Chondrocyte (in vitro differentiated cells): Measurements from ENCODE around the gene PRKAB2. TPM values are rescaled to one million over a fixed set of nuclear protein-coding genes. Genes with fewer than 3 reads are reported as not detected.
"Not testable (repeated sequence)": the region's sequence is repeated elsewhere in the genome, so short reads cannot be mapped to it uniquely, and the experiment has no call there.

ENCODE experiments used
- DNase-seq: peaks from one replicate; pipeline ENCODE4 v3.0.0; 2021; ENCODE audit warnings: mixed read lengths, low spot score
- H3K27ac Mint-ChIP-seq: one replicate; pipeline ENCODE4 v1.8.0; 2021; ENCODE audit warnings: mild to moderate bottlenecking, moderate library complexity, mixed read lengths; ENCODE audit not compliant: unreplicated experiment
- H3K27me3 Mint-ChIP-seq: 2 replicates; pipeline ENCODE4 v1.8.0; 2021; ENCODE audit warnings: low read depth, mixed read lengths
- H3K36me3 Mint-ChIP-seq: 2 replicates; pipeline ENCODE4 v1.8.0; 2021; ENCODE audit warnings: low read depth, mixed read lengths
- H3K4me1 Mint-ChIP-seq: 2 replicates; pipeline ENCODE4 v1.8.0; 2021; ENCODE audit warnings: low read depth, mild to moderate bottlenecking, mixed read lengths
- H3K4me3 Mint-ChIP-seq: one replicate; pipeline ENCODE4 v1.8.0; 2021; ENCODE audit warnings: mild to moderate bottlenecking, moderate library complexity, mixed read lengths; ENCODE audit not compliant: unreplicated experiment
- H3K9me3 Mint-ChIP-seq: 2 replicates; pipeline ENCODE4 v1.8.0; 2021; ENCODE audit warnings: low read depth, mixed read lengths
- total RNA-seq: library from RNA; stranded (reverse); gene quantifications from 3 replicates; pipeline ENCODE4 v1.2.1, GENCODE V29; 2021
- TF ChIP-seq, protein P1 (sequence below): fragments of 200-600 bp; sonication (generic); IDR thresholded peaks from 2 replicates; pipeline ENCODE4 v1.5.0; 2021; ENCODE audit warnings: antibody characterized with exemption, mild to moderate bottlenecking, moderate library complexity

PRKAB2 gene
- total RNA-seq, 1 donor from 2014 or later, result 29.5 TPM

DNA sequence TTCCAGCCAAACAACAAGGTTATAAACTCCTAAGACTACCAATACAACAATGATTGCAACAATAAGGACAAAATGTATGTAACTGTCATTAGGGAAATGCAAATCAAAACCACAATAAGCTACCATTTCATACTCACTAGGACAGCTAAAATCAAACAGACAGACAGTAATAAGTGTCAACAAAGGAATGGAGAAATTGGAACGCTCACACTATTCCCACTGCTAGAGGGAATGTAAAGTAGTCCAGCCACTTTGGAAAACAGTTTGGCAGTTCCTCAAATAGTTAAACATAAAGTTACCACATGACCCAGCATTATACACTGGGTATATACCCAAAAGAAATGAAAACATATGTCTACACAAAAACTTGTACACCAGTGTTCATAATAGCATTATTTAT lies 9.3 kb downstream of the PRKAB2 start:
- TF ChIP-seq, protein P1, sequence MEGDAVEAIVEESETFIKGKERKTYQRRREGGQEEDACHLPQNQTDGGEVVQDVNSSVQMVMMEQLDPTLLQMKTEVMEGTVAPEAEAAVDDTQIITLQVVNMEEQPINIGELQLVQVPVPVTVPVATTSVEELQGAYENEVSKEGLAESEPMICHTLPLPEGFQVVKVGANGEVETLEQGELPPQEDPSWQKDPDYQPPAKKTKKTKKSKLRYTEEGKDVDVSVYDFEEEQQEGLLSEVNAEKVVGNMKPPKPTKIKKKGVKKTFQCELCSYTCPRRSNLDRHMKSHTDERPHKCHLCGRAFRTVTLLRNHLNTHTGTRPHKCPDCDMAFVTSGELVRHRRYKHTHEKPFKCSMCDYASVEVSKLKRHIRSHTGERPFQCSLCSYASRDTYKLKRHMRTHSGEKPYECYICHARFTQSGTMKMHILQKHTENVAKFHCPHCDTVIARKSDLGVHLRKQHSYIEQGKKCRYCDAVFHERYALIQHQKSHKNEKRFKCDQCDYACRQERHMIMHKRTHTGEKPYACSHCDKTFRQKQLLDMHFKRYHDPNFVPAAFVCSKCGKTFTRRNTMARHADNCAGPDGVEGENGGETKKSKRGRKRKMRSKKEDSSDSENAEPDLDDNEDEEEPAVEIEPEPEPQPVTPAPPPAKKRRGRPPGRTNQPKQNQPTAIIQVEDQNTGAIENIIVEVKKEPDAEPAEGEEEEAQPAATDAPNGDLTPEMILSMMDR, result no peak
- Mint-ChIP-seq H3K4me3 (no peak overlapping the region), H3K27ac (no peak overlapping the region), H3K4me1 (peaks cover 24% of the 10 kb centered on the region), H3K27me3 (no peaks in the 10 kb centered on the region), H3K36me3 (peaks cover 40% of the 10 kb centered on the region), H3K9me3 (no peaks in the 10 kb centered on the region)
- no peak for DNase-seq

DNA sequence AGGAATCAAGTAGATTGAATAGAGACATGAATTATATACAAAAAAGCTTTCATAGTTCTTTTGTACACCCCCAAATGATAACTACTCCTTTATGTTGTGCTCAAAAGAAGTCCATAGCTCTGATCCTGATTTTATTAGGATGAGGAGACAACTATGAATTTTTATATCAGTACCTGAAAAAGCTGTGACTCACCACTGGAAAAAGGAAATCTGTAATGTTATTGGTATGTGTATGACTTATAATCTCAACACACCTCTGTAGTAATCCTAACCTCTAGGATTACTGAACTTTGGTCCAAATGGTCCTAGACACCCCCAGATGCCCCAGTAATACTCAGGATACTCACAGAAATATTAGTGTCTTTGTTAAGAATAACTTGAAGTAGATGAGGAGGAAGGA lies 10.2 kb downstream of the PRKAB2 start:
- no peaks in the 10 kb centered on the region for H3K9me3 Mint-ChIP-seq
- TF ChIP-seq, protein P1, result no peak
- H3K4me1 Mint-ChIP-seq, result peaks cover 14% of the 10 kb centered on the region
- H3K36me3 Mint-ChIP-seq, result peaks cover 48% of the 10 kb centered on the region
- no peak overlapping the region for H3K4me3 Mint-ChIP-seq
- H3K27me3 Mint-ChIP-seq, result no peaks in the 10 kb centered on the region
- DNase-seq, result no peak
- H3K27ac Mint-ChIP-seq, result no peak overlapping the region

DNA sequence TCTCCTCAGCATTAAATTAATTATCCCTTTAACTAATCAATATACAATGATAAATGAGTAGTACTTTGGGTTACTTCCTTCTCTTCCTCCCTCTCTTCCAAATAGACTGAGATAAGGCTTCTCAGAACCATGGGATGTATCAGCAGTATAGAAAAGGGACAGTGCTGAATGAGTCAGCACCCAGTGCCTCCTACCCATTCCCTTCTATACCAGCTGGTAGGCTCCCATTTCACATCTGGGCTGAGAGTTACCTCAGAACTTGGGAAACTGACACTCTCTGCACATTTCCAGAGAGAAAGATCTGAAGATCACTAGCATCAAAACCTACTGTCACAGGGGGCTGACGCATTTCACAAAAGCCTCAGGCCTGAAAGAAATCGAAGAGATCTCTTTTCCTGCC lies 15.2 kb downstream of the PRKAB2 start:
- H3K27me3 Mint-ChIP-seq, H3K9me3 Mint-ChIP-seq, H3K27ac Mint-ChIP-seq, H3K4me3 Mint-ChIP-seq, DNase-seq, H3K4me1 Mint-ChIP-seq: not testable (repeated sequence)
- H3K36me3 Mint-ChIP-seq, result peaks cover 51% of the 10 kb centered on the region

DNA sequence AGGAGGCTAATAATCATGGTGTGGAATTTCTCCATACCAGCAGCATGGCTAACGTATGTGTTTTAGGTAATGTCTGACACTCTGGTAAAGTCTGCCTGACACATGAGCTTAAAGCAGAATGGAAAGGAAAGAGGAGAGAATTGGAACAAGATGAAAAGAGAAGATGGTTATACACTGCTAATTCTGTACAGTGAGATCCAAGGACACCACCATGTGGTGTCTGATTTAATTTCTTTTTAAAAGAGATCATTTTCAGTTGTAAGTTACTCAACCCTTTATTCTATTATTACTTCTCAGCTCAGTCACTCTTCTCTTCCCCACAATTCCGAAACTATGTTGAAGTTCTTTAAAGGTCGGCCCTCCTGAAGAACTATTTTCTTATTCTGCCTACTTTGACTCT lies 15.6 kb downstream of the PRKAB2 start:
- Mint-ChIP-seq H3K9me3 (no peaks in the 10 kb centered on the region), H3K4me3 (no peak overlapping the region), H3K27ac (no peak overlapping the region), H3K36me3 (peaks cover 53% of the 10 kb centered on the region), H3K27me3 (no peaks in the 10 kb centered on the region), H3K4me1 (no peaks in the 10 kb centered on the region)
- DNase-seq, result no peak
- TF ChIP-seq, protein P1, result peak; percentile 24

DNA sequence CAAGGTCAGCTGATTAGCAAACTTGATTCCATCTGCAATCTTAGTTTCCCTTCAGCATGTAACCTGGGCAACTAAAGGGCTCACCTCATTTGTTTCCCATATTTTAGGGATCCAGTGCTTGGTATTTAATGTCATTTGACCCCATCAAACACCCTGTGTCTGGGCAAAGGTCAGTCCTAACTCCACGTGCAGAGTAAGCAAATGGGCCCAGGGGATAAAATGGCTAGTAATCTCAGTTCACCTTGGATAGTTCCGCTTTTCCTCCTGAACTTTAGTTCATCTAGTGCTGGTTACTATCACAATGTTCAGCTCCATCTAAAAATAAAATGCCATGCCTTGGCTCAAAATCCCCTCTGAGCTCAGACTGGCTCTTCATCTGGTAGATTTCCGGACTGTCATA lies 19.5 kb downstream of the PRKAB2 start:
- Mint-ChIP-seq H3K4me3 (no peak overlapping the region), H3K27me3 (no peaks in the 10 kb centered on the region), H3K27ac (no peak overlapping the region), H3K4me1 (no peaks in the 10 kb centered on the region), H3K36me3 (peaks cover 27% of the 10 kb centered on the region), H3K9me3 (no peaks in the 10 kb centered on the region)
- DNase-seq, result no peak
- TF ChIP-seq, protein P1, result no peak

DNA sequence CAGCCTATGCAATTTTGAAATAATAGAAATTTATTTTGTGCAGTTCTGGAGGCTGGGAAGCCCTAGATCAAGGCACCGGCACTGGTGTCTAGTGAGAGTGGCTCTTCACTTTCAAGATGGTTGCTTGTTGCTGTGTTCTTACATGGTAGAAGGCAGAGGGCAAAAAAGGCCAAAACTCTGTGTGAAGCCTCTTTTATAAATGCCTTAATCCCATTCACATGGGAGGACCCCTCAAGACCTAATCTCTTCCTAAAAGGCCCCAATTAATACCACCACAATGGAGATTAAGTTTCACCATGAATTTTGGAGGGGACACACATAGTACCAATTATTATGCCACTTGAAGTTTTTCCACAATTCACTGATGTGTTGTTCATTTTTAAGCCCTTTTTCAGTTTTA lies 21.0 kb downstream of the PRKAB2 start:
- TF ChIP-seq, protein P1, result no peak
- Mint-ChIP-seq H3K36me3 (peaks cover 14% of the 10 kb centered on the region), H3K27ac (no peak overlapping the region), H3K4me1 (no peaks in the 10 kb centered on the region), H3K4me3 (no peak overlapping the region), H3K27me3 (no peaks in the 10 kb centered on the region), H3K9me3 (no peaks in the 10 kb centered on the region)
- DNase-seq, result no peak
